HepG2 (cell line): ENCODE data around the gene VAC14. TPM values are rescaled to one million over a fixed set of nuclear protein-coding genes. Genes with fewer than 3 reads are reported as not detected.

ENCODE experiments used
- BORCS8-MEF2B ChIP-seq: sonication (generic); formaldehyde crosslinking; IDR thresholded peaks from 2 replicates; pipeline ENCODE4 v1.8.0; 2022; ENCODE audit warnings: mild to moderate bottlenecking, missing genetic modification reagents
- CC2D1A ChIP-seq: sonication (generic); formaldehyde crosslinking; IDR thresholded peaks from 2 replicates; pipeline ENCODE4 v1.8.1; 2023; ENCODE audit warnings: mild to moderate bottlenecking, missing genetic modification reagents
- EED ChIP-seq: sonication (generic); formaldehyde crosslinking; IDR thresholded peaks from 2 replicates; pipeline ENCODE4 v1.5.0; 2020; ENCODE audit warnings: mild to moderate bottlenecking, missing genetic modification reagents
- EZH2 ChIP-seq: conservative IDR thresholded peaks from 2 replicates; pipeline ENCODE4 v1.6.1; 2012; ENCODE audit warnings: mild to moderate bottlenecking, low read depth, low read length, moderate library complexity
- FOXC1 ChIP-seq: sonication (generic); formaldehyde crosslinking; IDR thresholded peaks from 2 replicates; pipeline ENCODE4 v1.8.0; 2022; ENCODE audit warnings: mild to moderate bottlenecking, missing genetic modification reagents, borderline replicate concordance
- HDAC2 ChIP-seq: sonication (generic); formaldehyde crosslinking; IDR thresholded peaks from 2 replicates; pipeline ENCODE4 v1.4.0; 2020; ENCODE audit warnings: missing genetic modification reagents
- HMG20A ChIP-seq: IDR thresholded peaks from 2 replicates; pipeline ENCODE4 v1.6.1; 2016; ENCODE audit warnings: borderline replicate concordance
- PRMT3 ChIP-seq: sonication (generic); formaldehyde crosslinking; IDR thresholded peaks from 2 replicates; pipeline ENCODE4 v1.8.1; 2022; ENCODE audit warnings: low read depth, mild to moderate bottlenecking, moderate library complexity, missing genetic modification reagents, borderline replicate concordance
- SYNCRIP ChIP-seq: fragments of 200-400 bp; formaldehyde crosslinking; IDR thresholded peaks from 2 replicates; pipeline ENCODE4 v1.6.1; 2018; ENCODE audit warnings: mild to moderate bottlenecking, low read depth, low read length; ENCODE audit not compliant: insufficient read depth
- ZNF496 ChIP-seq: sonication (generic); formaldehyde crosslinking; IDR thresholded peaks from 2 replicates; pipeline ENCODE4 v1.8.1; 2023; ENCODE audit warnings: mild to moderate bottlenecking, moderate library complexity, missing genetic modification reagents; ENCODE audit not compliant: insufficient replicate concordance
- ZNF75D ChIP-seq: sonication (generic); formaldehyde crosslinking; IDR thresholded peaks from 2 replicates; pipeline ENCODE4 v1.8.1; 2023; ENCODE audit warnings: missing genetic modification reagents, mild to moderate bottlenecking, borderline replicate concordance
- ZNF781 ChIP-seq: sonication (generic); formaldehyde crosslinking; IDR thresholded peaks from 2 replicates; pipeline ENCODE4 v1.5.1; 2020; ENCODE audit warnings: borderline replicate concordance, mild to moderate bottlenecking, missing genetic modification reagents; ENCODE audit errors: not compliant biosample characterization
- ZNF883 ChIP-seq: sonication (generic); formaldehyde crosslinking; IDR thresholded peaks from 2 replicates; pipeline ENCODE4 v1.5.1; 2020; ENCODE audit warnings: mild to moderate bottlenecking, missing genetic modification reagents; ENCODE audit errors: not compliant biosample characterization
- polyA plus RNA-seq, 8 experiments: library from polyadenylated mRNA; depleted of rRNA in 3 of 8; stranded (reverse) in 7 of 8; unstranded in 1 of 8; fragments of >200 nt; fragmentation: Illumina TruSeq in 4 of 8; extraction: Trizol in 4 of 8; gene quantifications; 2 replicates each; pipeline versions ENCODE4 v1.2.1 to v1.2.3, GENCODE V29; 2011 to 2016; ENCODE audit warnings: low read depth in 4 of 8, missing spikeins in 1 of 8, mixed read lengths in 1 of 8; ENCODE audit not compliant: insufficient read depth in 1 of 8
- total RNA-seq, 5 experiments: library from RNA; depleted of rRNA; stranded (reverse); fragments of >200 nt; fragmentation: Illumina TruSeq; extraction: Trizol; gene quantifications; 2 replicates each; pipeline ENCODE4 v1.2.3, GENCODE V29; 2016; ENCODE audit warnings: low read depth in 1 of 5
- TF ChIP-seq, protein P1 (sequence below): sonication (generic); formaldehyde crosslinking; IDR thresholded peaks from 2 replicates; pipeline ENCODE4 v1.8.1; 2023; ENCODE audit warnings: mild to moderate bottlenecking, missing genetic modification reagents
- TF ChIP-seq, protein P2 (sequence below): sonication (generic); formaldehyde crosslinking; conservative IDR thresholded peaks from 2 replicates; pipeline ENCODE4 v1.8.1; 2023; ENCODE audit warnings: missing genetic modification reagents
- TF ChIP-seq, protein P3 (sequence below): sonication (generic); formaldehyde crosslinking; IDR thresholded peaks from 2 replicates; pipeline ENCODE4 v1.4.0; 2020; ENCODE audit warnings: mild to moderate bottlenecking, missing genetic modification reagents

Gene VAC14
- total and polyA plus RNA-seq, 2 of the 13 experiments (the other 11 are each of a cell fraction or from before 2014, with no cell fraction given) = 23.5 to 24.6 TPM

DNA sequence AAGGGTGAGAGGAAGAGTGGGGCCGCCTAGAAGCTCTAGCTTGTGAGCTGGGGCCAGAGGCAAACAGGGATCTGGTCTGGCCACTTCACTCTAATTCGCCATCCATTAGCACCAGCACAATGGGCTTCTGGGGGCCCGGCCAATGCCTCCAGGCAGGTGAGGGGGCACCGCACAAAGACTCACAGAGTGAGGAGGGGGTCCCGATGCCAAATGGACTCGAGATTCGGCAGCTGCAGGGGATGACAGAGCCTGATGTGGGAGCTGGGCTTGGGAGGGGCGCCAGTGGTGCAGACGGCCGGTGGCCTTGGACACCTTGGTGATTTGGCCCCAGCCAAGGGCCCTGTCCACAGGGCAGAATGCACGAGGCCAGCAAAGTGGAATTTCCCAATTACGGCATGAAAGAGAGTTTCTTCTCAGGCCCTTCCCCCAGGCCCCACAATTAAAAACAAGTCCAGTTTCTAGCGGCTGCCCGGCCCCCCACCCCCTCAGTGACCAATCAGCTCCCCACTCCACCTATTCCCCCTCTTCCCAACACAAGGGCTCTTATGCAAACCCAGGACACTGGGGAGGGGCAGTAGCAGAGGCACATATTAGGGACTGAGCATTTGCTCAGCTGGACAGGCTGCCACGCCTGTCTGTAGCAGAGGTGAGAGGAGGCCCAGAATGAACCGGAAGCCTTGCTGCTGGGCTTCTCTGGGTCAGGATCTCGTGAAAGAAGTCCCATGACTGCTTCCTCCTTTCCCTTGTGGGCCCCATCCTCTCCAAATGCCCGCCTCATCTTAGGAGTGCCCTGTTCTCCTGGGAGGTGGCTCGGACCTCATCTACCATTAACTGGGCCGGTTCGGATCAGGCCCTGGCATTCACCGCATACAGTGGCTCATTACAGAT is 75.7 kb downstream of the VAC14 start (continued):
- TF ChIP-seq, protein P1, sequence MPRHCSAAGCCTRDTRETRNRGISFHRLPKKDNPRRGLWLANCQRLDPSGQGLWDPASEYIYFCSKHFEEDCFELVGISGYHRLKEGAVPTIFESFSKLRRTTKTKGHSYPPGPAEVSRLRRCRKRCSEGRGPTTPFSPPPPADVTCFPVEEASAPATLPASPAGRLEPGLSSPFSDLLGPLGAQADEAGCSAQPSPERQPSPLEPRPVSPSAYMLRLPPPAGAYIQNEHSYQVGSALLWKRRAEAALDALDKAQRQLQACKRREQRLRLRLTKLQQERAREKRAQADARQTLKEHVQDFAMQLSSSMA (CRISPR knock-in tag) = no peak; the same call in 1 of the 2 replicates
- TF ChIP-seq ZNF496 (CRISPR knock-in tag) = no peak
- TF ChIP-seq, protein P2, sequence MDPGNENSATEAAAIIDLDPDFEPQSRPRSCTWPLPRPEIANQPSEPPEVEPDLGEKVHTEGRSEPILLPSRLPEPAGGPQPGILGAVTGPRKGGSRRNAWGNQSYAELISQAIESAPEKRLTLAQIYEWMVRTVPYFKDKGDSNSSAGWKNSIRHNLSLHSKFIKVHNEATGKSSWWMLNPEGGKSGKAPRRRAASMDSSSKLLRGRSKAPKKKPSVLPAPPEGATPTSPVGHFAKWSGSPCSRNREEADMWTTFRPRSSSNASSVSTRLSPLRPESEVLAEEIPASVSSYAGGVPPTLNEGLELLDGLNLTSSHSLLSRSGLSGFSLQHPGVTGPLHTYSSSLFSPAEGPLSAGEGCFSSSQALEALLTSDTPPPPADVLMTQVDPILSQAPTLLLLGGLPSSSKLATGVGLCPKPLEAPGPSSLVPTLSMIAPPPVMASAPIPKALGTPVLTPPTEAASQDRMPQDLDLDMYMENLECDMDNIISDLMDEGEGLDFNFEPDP = no peak; the same call in 1 of the 2 replicates
- no peak for TF ChIP-seq SYNCRIP
- no peak for TF ChIP-seq ZNF781 (CRISPR knock-in tag)
- peak; percentile 47 for TF ChIP-seq ZNF883 (CRISPR knock-in tag)
- TF ChIP-seq EED (CRISPR knock-in tag) = peak; percentile 92
- TF ChIP-seq HMG20A (CRISPR knock-in tag) = peak; percentile 66; the same call in 1 of the 2 replicates
- TF ChIP-seq, protein P3, sequence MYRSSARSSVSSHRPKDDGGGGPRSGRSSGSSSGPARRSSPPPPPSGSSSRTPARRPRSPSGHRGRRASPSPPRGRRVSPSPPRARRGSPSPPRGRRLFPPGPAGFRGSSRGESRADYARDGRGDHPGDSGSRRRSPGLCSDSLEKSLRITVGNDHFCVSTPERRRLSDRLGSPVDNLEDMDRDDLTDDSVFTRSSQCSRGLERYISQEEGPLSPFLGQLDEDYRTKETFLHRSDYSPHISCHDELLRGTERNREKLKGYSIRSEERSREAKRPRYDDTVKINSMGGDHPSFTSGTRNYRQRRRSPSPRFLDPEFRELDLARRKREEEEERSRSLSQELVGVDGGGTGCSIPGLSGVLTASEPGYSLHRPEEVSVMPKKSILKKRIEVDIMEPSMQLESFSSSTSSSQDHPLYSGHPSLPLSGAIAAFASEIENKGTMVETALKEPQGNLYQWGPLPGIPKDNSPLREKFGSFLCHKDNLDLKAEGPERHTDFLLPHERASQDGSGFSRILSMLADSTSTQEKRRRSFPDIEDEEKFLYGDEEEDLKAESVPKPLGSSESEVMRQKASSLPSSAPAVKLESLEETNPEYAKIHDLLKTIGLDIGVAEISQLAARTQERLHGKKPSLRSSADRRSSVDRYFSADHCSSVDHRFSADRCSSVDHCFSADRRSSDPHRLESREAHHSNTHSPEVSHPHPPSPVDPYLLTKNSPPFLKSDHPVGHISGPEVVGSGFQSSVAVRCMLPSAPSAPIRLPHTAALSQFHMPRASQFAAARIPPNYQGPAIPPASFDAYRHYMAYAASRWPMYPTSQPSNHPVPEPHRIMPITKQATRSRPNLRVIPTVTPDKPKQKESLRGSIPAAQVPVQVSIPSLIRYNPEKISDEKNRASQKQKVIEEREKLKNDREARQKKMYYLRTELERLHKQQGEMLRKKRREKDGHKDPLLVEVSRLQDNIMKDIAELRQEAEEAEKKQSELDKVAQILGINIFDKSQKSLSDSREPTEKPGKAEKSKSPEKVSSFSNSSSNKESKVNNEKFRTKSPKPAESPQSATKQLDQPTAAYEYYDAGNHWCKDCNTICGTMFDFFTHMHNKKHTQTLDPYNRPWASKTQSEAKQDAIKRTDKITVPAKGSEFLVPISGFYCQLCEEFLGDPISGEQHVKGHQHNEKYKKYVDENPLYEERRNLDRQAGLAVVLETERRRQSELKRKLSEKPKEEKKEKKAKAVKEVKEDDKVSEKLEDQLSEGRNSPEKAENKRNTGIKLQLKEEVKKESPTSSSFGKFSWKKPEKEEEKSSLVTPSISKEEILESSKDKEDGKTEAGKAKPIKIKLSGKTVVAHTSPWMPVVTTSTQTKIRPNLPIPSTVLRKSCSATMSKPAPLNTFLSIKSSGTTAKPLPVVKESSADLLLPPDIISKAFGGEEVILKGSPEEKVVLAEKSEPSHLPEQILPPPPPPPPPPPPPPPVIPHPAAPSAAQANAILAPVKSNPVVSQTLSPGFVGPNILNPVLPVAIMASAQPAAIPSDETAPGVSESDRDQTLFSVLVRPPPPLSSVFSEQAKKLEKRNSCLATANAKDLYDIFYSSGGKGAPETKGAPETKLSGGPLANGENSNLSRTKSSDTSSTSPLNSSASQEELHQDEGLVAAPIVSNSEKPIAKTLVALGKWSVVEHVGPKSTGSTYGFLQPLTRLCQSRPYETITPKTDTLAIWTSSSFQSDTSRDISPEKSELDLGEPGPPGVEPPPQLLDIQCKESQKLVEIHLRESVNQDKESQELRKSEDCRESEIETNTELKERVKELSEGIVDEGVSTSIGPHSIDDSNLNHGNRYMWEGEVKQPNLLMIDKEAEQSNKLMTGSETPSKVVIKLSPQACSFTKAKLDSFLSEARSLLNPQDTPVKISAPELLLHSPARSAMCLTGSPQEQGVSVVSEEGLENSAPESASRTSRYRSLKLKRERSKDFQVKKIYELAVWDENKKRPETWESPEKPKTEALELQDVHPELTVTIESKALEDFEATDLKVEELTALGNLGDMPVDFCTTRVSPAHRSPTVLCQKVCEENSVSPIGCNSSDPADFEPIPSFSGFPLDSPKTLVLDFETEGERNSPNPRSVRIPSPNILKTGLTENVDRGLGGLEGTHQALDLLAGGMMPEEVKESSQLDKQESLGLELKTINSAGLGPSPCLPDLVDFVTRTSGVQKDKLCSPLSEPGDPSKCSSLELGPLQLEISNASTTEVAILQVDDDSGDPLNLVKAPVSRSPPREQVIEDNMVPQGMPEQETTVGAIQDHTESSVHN (CRISPR knock-in tag) = peak; percentile 37; the same call in 1 of the 2 replicates
- TF ChIP-seq HDAC2 = peak; percentile 95
- TF ChIP-seq BORCS8-MEF2B (CRISPR knock-in tag) = peak; percentile 92
- TF ChIP-seq PRMT3 = no peak; the same call in none of the 2 replicates
- TF ChIP-seq FOXC1 (CRISPR knock-in tag) = no peak; the same call in 1 of the 2 replicates
- no peak for TF ChIP-seq CC2D1A (CRISPR knock-in tag)
- no peak for TF ChIP-seq EZH2
- TF ChIP-seq ZNF75D = no peak
